HEK293 (cell line): ENCODE results near the gene NANOS1.

ENCODE experiments used
- EGR2 ChIP-seq: fragments of 450-650 bp; formaldehyde crosslinking; IDR thresholded peaks from 2 replicates; pipeline ENCODE4 v1.5.1; 2016; ENCODE audit warnings: low read depth, missing biosample characterization, missing genetic modification characterization
- KLF9 ChIP-seq: fragments of 450-650 bp; formaldehyde crosslinking; IDR thresholded peaks from 2 replicates; pipeline ENCODE4 v1.5.1; 2016; ENCODE audit warnings: missing biosample characterization, missing genetic modification characterization, low read depth
- REPIN1 ChIP-seq: fragments of 450-650 bp; formaldehyde crosslinking; IDR thresholded peaks from 2 replicates; pipeline ENCODE4 v1.5.1; 2017; ENCODE audit warnings: missing biosample characterization, missing genetic modification characterization, low read depth
- SETDB1 ChIP-seq: IDR thresholded peaks from one replicate; pipeline ENCODE4 v1.6.1; 2017; ENCODE audit warnings: mild to moderate bottlenecking, low read length, moderate library complexity, mixed read lengths; ENCODE audit not compliant: insufficient read length
- WT1 ChIP-seq: fragments of 450-650 bp; formaldehyde crosslinking; IDR thresholded peaks from 2 replicates; pipeline ENCODE4 v1.5.1; 2016; ENCODE audit warnings: missing biosample characterization, missing genetic modification characterization
- ZBTB17 ChIP-seq: fragments of 450-650 bp; formaldehyde crosslinking; IDR thresholded peaks from 2 replicates; pipeline ENCODE4 v1.5.1; 2016; ENCODE audit warnings: missing biosample characterization, missing genetic modification characterization
- ZBTB20 ChIP-seq: fragments of 450-650 bp; formaldehyde crosslinking; IDR thresholded peaks from 2 replicates; pipeline ENCODE4 v1.5.1; 2016; ENCODE audit warnings: missing biosample characterization, missing genetic modification characterization
- ZFP41 ChIP-seq: fragments of 450-650 bp; formaldehyde crosslinking; IDR thresholded peaks from 2 replicates; pipeline ENCODE4 v1.5.1; 2016; ENCODE audit warnings: missing biosample characterization, missing genetic modification characterization, borderline replicate concordance
- ZNF121 ChIP-seq: fragments of 450-650 bp; formaldehyde crosslinking; IDR thresholded peaks from 2 replicates; pipeline ENCODE4 v1.5.1; 2016; ENCODE audit warnings: missing biosample characterization, missing genetic modification characterization
- ZNF211 ChIP-seq: fragments of 450-650 bp; formaldehyde crosslinking; IDR thresholded peaks from 2 replicates; pipeline ENCODE4 v1.5.1; 2016; ENCODE audit warnings: low read depth, missing biosample characterization, missing genetic modification characterization
- ZNF311 ChIP-seq: fragments of 450-650 bp; formaldehyde crosslinking; IDR thresholded peaks from 2 replicates; pipeline ENCODE4 v1.5.1; 2017; ENCODE audit warnings: missing biosample characterization, missing genetic modification characterization, borderline replicate concordance
- ZNF354C ChIP-seq: fragments of 450-650 bp; formaldehyde crosslinking; IDR thresholded peaks from 2 replicates; pipeline ENCODE4 v1.5.1; 2016; ENCODE audit warnings: missing biosample characterization, missing genetic modification characterization, low read depth, borderline replicate concordance
- ZNF394 ChIP-seq: fragments of 450-650 bp; formaldehyde crosslinking; IDR thresholded peaks from 2 replicates; pipeline ENCODE4 v1.5.1; 2016; ENCODE audit warnings: missing biosample characterization, missing genetic modification characterization, mild to moderate bottlenecking, moderate library complexity, borderline replicate concordance
- ZNF404 ChIP-seq: fragments of 450-650 bp; formaldehyde crosslinking; IDR thresholded peaks from 2 replicates; pipeline ENCODE4 v1.5.1; 2017; ENCODE audit warnings: missing biosample characterization, missing genetic modification characterization
- ZNF423 ChIP-seq: fragments of 450-650 bp; formaldehyde crosslinking; IDR thresholded peaks from 2 replicates; pipeline ENCODE4 v1.5.1; 2016; ENCODE audit warnings: missing biosample characterization, missing genetic modification characterization
- ZNF48 ChIP-seq: fragments of 450-650 bp; formaldehyde crosslinking; IDR thresholded peaks from 2 replicates; pipeline ENCODE4 v1.5.1; 2016; ENCODE audit warnings: missing biosample characterization, missing genetic modification characterization
- ZNF544 ChIP-seq: fragments of 450-650 bp; formaldehyde crosslinking; IDR thresholded peaks from 2 replicates; pipeline ENCODE4 v1.5.0; 2017; ENCODE audit warnings: missing biosample characterization, missing genetic modification characterization
- ZNF596 ChIP-seq: fragments of 450-650 bp; IDR thresholded peaks from 2 replicates; pipeline ENCODE4 v1.5.0; 2018; ENCODE audit warnings: missing biosample characterization, mild to moderate bottlenecking, missing genetic modification characterization, moderate library complexity
- ZNF610 ChIP-seq: fragments of 450-650 bp; formaldehyde crosslinking; IDR thresholded peaks from 2 replicates; pipeline ENCODE4 v1.5.1; 2016; ENCODE audit warnings: missing biosample characterization, missing genetic modification characterization, borderline replicate concordance
- ZNF664 ChIP-seq: fragments of 450-650 bp; formaldehyde crosslinking; IDR thresholded peaks from 2 replicates; pipeline ENCODE4 v1.5.1; 2016; ENCODE audit warnings: missing biosample characterization, missing genetic modification characterization
- ZNF707 ChIP-seq: fragments of 450-650 bp; formaldehyde crosslinking; IDR thresholded peaks from 2 replicates; pipeline ENCODE4 v1.5.1; 2016; ENCODE audit warnings: missing biosample characterization, missing genetic modification characterization
- TF ChIP-seq, protein P1 (sequence below): fragments of 450-650 bp; formaldehyde crosslinking; IDR thresholded peaks from 2 replicates; pipeline ENCODE4 v1.5.1; 2016; ENCODE audit warnings: missing biosample characterization, missing genetic modification characterization
- TF ChIP-seq, protein P2 (sequence below): fragments of 450-650 bp; formaldehyde crosslinking; IDR thresholded peaks from 2 replicates; pipeline ENCODE4 v1.5.1; 2016; ENCODE audit warnings: missing biosample characterization, missing genetic modification characterization
- TF ChIP-seq, protein P3 (sequence below): fragments of 450-650 bp; formaldehyde crosslinking; IDR thresholded peaks from 2 replicates; pipeline ENCODE4; 2016; ENCODE audit warnings: missing biosample characterization, missing genetic modification characterization
- TF ChIP-seq, protein P4 (sequence below): fragments of 450-650 bp; formaldehyde crosslinking; IDR thresholded peaks from 2 replicates; pipeline ENCODE4 v1.5.1; 2017; ENCODE audit warnings: missing biosample characterization, missing genetic modification characterization
- TF ChIP-seq, protein P5 (sequence below): fragments of 450-650 bp; formaldehyde crosslinking; IDR thresholded peaks from 2 replicates; pipeline ENCODE4 v1.5.1; 2016; ENCODE audit warnings: missing biosample characterization, missing genetic modification characterization
- TF ChIP-seq, protein P6 (sequence below): fragments of 450-650 bp; IDR thresholded peaks from 2 replicates; pipeline ENCODE4 v1.5.1; 2018; ENCODE audit warnings: missing biosample characterization, mild to moderate bottlenecking, missing genetic modification characterization
- TF ChIP-seq, protein P7 (sequence below): sonication (generic); formaldehyde crosslinking; IDR thresholded peaks from 2 replicates; pipeline ENCODE4 v1.8.1; 2022; ENCODE audit warnings: mild to moderate bottlenecking, moderate library complexity, missing genetic modification reagents

The NANOS1 gene

DNA sequence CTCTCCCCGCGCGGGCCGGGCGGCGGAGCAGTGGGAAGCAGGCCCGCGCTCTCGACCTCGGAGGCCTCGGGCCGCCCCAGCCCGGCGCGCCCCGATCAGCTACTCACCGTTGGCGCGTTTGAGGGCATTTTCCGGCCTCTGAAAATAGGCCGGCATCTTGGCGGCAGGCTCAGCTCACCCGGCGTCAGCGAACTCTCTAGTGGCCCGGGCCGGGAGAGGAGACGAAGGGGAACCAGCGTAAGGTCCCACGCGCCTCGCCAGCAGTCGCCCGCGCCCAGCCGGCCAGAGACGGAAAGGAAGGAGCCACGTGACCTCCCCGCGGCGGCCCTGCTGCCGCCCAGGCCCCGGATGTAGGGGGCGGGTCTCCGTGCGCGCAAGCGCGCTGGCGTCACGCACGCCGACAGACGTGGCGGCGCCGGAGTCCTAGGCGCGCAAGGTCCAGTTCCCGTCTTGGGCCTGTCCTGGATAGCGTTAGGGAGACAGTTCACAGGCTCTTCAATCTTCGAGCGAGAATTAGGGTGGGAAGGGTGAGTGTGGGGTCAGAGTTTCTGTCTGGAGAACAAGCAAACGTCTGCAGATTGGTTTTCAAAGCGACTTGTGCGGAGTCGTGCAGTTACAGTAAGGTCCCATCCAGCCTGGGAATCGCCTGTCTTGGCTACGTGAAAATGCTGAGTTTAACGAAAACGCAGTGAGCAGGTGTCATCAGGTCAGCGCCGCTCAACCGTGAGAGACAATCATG, 51.2 kb downstream of the NANOS1 start, which contains the start of gene EIF3A (continued):
- TF ChIP-seq, protein P1, sequence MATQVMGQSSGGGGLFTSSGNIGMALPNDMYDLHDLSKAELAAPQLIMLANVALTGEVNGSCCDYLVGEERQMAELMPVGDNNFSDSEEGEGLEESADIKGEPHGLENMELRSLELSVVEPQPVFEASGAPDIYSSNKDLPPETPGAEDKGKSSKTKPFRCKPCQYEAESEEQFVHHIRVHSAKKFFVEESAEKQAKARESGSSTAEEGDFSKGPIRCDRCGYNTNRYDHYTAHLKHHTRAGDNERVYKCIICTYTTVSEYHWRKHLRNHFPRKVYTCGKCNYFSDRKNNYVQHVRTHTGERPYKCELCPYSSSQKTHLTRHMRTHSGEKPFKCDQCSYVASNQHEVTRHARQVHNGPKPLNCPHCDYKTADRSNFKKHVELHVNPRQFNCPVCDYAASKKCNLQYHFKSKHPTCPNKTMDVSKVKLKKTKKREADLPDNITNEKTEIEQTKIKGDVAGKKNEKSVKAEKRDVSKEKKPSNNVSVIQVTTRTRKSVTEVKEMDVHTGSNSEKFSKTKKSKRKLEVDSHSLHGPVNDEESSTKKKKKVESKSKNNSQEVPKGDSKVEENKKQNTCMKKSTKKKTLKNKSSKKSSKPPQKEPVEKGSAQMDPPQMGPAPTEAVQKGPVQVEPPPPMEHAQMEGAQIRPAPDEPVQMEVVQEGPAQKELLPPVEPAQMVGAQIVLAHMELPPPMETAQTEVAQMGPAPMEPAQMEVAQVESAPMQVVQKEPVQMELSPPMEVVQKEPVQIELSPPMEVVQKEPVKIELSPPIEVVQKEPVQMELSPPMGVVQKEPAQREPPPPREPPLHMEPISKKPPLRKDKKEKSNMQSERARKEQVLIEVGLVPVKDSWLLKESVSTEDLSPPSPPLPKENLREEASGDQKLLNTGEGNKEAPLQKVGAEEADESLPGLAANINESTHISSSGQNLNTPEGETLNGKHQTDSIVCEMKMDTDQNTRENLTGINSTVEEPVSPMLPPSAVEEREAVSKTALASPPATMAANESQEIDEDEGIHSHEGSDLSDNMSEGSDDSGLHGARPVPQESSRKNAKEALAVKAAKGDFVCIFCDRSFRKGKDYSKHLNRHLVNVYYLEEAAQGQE, result peak; percentile 55
- TF ChIP-seq ZNF121 (tag by site-specific recombination) (no peak), ZNF610 (tag by site-specific recombination) (no peak), ZNF544 (no peak), ZNF354C (tag by site-specific recombination) (no peak), ZNF664 (tag by site-specific recombination) (no peak), ZNF404 (no peak), ZNF311 (no peak), ZNF394 (tag by site-specific recombination) (peak; percentile 10), KLF9 (tag by site-specific recombination) (peak; percentile 61), ZNF48 (tag by site-specific recombination) (no peak), ZNF211 (tag by site-specific recombination) (no peak), ZFP41 (no peak), ZNF707 (tag by site-specific recombination) (no peak), ZNF596 (tag by site-specific recombination) (no peak), REPIN1 (tag by site-specific recombination) (no peak; the same call in 1 of the 2 replicates), ZBTB20 (tag by site-specific recombination) (no peak), SETDB1 (no peak), EGR2 (tag by site-specific recombination) (no peak), ZNF423 (tag by site-specific recombination) (no peak), WT1 (tag by site-specific recombination) (no peak), ZBTB17 (tag by site-specific recombination) (peak; percentile 65; the same call in 1 of the 2 replicates)
- TF ChIP-seq, protein P2, sequence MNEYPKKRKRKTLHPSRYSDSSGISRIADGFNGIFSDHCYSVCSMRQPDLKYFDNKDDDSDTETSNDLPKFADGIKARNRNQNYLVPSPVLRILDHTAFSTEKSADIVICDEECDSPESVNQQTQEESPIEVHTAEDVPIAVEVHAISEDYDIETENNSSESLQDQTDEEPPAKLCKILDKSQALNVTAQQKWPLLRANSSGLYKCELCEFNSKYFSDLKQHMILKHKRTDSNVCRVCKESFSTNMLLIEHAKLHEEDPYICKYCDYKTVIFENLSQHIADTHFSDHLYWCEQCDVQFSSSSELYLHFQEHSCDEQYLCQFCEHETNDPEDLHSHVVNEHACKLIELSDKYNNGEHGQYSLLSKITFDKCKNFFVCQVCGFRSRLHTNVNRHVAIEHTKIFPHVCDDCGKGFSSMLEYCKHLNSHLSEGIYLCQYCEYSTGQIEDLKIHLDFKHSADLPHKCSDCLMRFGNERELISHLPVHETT (tag by site-specific recombination), result peak; percentile 51; the same call in 1 of the 2 replicates
- TF ChIP-seq, protein P3, sequence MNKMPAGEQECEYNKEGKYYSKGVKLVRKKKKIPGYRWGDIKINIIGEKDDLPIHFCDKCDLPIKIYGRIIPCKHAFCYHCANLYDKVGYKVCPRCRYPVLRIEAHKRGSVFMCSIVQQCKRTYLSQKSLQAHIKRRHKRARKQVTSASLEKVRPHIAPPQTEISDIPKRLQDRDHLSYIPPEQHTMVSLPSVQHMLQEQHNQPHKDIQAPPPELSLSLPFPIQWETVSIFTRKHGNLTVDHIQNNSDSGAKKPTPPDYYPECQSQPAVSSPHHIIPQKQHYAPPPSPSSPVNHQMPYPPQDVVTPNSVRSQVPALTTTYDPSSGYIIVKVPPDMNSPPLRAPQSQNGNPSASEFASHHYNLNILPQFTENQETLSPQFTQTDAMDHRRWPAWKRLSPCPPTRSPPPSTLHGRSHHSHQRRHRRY (tag by site-specific recombination), result no peak
- TF ChIP-seq, protein P4, sequence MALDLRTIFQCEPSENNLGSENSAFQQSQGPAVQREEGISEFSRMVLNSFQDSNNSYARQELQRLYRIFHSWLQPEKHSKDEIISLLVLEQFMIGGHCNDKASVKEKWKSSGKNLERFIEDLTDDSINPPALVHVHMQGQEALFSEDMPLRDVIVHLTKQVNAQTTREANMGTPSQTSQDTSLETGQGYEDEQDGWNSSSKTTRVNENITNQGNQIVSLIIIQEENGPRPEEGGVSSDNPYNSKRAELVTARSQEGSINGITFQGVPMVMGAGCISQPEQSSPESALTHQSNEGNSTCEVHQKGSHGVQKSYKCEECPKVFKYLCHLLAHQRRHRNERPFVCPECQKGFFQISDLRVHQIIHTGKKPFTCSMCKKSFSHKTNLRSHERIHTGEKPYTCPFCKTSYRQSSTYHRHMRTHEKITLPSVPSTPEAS, result no peak; the same call in 1 of the 2 replicates
- TF ChIP-seq, protein P5, sequence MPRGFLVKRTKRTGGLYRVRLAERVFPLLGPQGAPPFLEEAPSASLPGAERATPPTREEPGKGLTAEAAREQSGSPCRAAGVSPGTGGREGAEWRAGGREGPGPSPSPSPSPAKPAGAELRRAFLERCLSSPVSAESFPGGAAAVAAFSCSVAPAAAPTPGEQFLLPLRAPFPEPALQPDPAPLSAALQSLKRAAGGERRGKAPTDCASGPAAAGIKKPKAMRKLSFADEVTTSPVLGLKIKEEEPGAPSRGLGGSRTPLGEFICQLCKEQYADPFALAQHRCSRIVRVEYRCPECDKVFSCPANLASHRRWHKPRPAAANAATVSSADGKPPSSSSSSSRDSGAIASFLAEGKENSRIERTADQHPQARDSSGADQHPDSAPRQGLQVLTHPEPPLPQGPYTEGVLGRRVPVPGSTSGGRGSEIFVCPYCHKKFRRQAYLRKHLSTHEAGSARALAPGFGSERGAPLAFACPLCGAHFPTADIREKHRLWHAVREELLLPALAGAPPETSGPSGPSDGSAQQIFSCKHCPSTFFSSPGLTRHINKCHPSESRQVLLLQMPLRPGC (tag by site-specific recombination), result no peak
- TF ChIP-seq, protein P6, sequence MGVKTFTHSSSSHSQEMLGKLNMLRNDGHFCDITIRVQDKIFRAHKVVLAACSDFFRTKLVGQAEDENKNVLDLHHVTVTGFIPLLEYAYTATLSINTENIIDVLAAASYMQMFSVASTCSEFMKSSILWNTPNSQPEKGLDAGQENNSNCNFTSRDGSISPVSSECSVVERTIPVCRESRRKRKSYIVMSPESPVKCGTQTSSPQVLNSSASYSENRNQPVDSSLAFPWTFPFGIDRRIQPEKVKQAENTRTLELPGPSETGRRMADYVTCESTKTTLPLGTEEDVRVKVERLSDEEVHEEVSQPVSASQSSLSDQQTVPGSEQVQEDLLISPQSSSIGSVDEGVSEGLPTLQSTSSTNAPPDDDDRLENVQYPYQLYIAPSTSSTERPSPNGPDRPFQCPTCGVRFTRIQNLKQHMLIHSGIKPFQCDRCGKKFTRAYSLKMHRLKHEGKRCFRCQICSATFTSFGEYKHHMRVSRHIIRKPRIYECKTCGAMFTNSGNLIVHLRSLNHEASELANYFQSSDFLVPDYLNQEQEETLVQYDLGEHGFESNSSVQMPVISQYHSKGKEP, result no peak
- TF ChIP-seq, protein P7, sequence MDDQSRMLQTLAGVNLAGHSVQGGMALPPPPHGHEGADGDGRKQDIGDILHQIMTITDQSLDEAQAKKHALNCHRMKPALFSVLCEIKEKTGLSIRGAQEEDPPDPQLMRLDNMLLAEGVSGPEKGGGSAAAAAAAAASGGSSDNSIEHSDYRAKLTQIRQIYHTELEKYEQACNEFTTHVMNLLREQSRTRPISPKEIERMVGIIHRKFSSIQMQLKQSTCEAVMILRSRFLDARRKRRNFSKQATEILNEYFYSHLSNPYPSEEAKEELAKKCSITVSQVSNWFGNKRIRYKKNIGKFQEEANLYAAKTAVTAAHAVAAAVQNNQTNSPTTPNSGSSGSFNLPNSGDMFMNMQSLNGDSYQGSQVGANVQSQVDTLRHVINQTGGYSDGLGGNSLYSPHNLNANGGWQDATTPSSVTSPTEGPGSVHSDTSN (CRISPR knock-in tag), result peak; percentile 25; the same call in 1 of the 2 replicates
